ENCODE results near the gene PRKN. TPM values are rescaled to one million over a fixed set of nuclear protein-coding genes. Genes with fewer than 3 reads are reported as not detected.
A peak's percentile ranks its signal among the peaks of the same experiment; 100 is the strongest.

PRKN gene
- total RNA-seq, 1 donor from 2014 or later, result 0.79 TPM

- DNase-seq (ENCODE audit: low read depth) (no peak), FAIRE-seq (no peak)
- Histone ChIP-seq H3K36me3 (ENCODE audit: control insufficient read depth, insufficient read depth, low read length) (no peaks in the 10 kb centered on the region), H3K27me3 (ENCODE audit: control insufficient read depth, insufficient read depth, low read length) (no peaks in the 10 kb centered on the region), H3K4me3 (ENCODE audit: low read depth, low read length) (no peak overlapping the region)
- TF ChIP-seq, protein P1, sequence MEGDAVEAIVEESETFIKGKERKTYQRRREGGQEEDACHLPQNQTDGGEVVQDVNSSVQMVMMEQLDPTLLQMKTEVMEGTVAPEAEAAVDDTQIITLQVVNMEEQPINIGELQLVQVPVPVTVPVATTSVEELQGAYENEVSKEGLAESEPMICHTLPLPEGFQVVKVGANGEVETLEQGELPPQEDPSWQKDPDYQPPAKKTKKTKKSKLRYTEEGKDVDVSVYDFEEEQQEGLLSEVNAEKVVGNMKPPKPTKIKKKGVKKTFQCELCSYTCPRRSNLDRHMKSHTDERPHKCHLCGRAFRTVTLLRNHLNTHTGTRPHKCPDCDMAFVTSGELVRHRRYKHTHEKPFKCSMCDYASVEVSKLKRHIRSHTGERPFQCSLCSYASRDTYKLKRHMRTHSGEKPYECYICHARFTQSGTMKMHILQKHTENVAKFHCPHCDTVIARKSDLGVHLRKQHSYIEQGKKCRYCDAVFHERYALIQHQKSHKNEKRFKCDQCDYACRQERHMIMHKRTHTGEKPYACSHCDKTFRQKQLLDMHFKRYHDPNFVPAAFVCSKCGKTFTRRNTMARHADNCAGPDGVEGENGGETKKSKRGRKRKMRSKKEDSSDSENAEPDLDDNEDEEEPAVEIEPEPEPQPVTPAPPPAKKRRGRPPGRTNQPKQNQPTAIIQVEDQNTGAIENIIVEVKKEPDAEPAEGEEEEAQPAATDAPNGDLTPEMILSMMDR (IDR thresholded peaks at IDR 0.05; ENCODE audit: insufficient read depth, low read length, severe bottlenecking), result no peak
Measured at GRCh38 chr6:162512744-162513143, 214.8 kb downstream of the PRKN start.

DNA sequence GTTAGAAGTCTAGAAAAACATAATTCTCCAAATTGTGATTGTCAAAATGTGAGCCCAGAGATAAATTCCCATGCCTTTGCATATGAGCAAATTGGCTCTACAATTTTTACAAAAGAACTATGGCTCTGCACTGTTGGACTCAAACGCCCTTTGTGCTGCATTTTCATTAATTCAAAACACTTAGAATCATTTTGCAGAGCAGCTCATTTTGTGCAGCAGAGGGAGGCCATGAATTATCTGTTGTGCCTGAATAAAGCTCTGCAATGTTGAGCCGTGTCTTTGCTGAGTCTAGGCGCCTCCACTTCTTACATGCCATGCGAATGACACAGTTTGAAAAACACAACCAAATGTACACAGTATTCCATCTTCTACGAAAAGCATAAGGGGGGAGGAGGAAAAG, 230.2 kb downstream of the PRKN start:
- Histone ChIP-seq H3K27me3 (ENCODE audit: control insufficient read depth, insufficient read depth, low read length) (no peaks in the 10 kb centered on the region), H3K36me3 (ENCODE audit: control insufficient read depth, insufficient read depth, low read length) (no peaks in the 10 kb centered on the region), H3K4me3 (ENCODE audit: low read depth, low read length) (no peak overlapping the region)
- TF ChIP-seq, protein P1 (IDR thresholded peaks at IDR 0.05; ENCODE audit: insufficient read depth, low read length, severe bottlenecking), result no peak
- DNase-seq (ENCODE audit: low read depth), result no peak
- no peak for FAIRE-seq

GRCh38 chr6:162493917-162494316, 233.6 kb downstream of the PRKN start:
- Histone ChIP-seq H3K4me3 (ENCODE audit: low read depth, low read length) (no peak overlapping the region), H3K27me3 (ENCODE audit: control insufficient read depth, insufficient read depth, low read length) (no peaks in the 10 kb centered on the region), H3K36me3 (ENCODE audit: control insufficient read depth, insufficient read depth, low read length) (no peaks in the 10 kb centered on the region)
- TF ChIP-seq, protein P1 (IDR thresholded peaks at IDR 0.05; ENCODE audit: insufficient read depth, low read length, severe bottlenecking), result no peak
- FAIRE-seq (no peak), DNase-seq (ENCODE audit: low read depth) (no peak)

DNA sequence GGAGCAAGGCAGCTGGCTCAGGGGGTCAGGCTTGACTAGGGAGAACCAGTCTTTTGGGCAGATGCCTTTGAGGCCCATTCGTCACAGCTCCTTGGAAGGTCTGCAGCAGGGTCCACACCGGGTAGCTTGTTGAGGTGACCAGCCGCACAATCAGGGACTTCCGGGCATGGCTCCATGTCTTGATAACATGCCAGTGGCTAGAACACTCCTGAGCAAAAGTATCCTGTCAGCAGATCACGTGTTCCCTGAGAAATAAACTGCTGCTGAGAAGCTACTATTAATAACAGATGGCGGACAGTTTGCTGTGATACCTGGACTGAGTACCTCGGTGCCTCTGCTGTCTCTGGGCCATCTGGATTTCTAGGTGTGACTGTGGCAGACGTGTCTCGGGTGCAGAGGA, 235.9 kb downstream of the PRKN start:
- DNase-seq (ENCODE audit: low read depth) (no peak), FAIRE-seq (peak; percentile 76)
- TF ChIP-seq, protein P1 (IDR thresholded peaks at IDR 0.05; ENCODE audit: insufficient read depth, low read length, severe bottlenecking), result no peak
- Histone ChIP-seq H3K27me3 (ENCODE audit: control insufficient read depth, insufficient read depth, low read length) (no peaks in the 10 kb centered on the region), H3K36me3 (ENCODE audit: control insufficient read depth, insufficient read depth, low read length) (no peaks in the 10 kb centered on the region), H3K4me3 (ENCODE audit: low read depth, low read length) (no peak overlapping the region)

DNA sequence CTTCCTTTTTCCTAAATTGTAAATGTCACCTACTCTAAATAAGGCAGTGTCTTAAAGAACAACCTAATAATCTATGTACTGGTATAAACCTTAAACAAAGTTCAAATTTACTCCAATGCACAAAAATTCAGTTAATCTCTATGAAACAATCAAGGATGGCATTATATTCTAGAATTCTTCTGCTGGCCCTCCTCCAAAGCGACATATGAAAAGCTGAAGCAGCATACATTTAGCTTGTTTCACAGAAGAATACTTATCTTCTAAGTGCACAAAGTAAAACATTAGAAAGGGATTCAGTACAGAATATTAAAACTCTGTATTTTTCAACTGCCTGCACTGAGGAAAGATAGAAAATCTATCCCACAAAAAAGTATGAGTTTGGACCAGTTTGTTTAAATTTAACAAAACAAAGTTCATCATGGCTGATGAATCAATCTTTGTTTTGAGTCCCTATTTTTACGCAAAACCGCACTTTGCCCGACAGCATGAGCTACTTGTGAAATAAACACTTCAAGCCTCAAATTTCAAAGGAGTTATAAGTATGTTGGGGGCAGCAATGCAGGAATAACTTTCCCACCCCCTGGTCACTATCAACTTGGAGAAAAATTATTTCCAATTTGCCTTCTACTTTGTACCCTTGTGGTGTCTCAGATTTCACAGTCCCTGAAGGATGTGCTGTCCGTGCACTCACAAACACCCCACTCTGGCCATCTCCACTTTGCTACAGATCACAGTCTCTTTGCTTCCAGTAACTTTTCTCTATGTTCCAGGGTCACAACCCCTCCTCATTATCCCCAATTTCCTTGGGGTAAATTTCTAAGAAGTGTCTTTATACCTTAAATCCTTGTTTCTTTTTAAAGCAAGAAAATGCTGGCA, 238.2 kb downstream of the PRKN start:
- Histone ChIP-seq H3K27me3 (ENCODE audit: control insufficient read depth, insufficient read depth, low read length) (no peaks in the 10 kb centered on the region), H3K36me3 (ENCODE audit: control insufficient read depth, insufficient read depth, low read length) (no peaks in the 10 kb centered on the region), H3K4me3 (ENCODE audit: low read depth, low read length) (no peak overlapping the region)
- DNase-seq (ENCODE audit: low read depth) (no peak), FAIRE-seq (no peak)
- TF ChIP-seq, protein P1 (IDR thresholded peaks at IDR 0.05; ENCODE audit: insufficient read depth, low read length, severe bottlenecking), result no peak

Data from bronchial epithelial cell (primary cell).